HG02870 (cell line): ENCODE data around the gene GALNT6.

Experiments
- ATAC-seq: cut with Tn5 transposase; IDR thresholded peaks from one replicate; pipeline ENCODE4 v1.9.1; 2021; ENCODE audit warnings: mild to moderate bottlenecking, moderate library complexity; ENCODE audit not compliant: unreplicated experiment

The GALNT6 gene

DNA sequence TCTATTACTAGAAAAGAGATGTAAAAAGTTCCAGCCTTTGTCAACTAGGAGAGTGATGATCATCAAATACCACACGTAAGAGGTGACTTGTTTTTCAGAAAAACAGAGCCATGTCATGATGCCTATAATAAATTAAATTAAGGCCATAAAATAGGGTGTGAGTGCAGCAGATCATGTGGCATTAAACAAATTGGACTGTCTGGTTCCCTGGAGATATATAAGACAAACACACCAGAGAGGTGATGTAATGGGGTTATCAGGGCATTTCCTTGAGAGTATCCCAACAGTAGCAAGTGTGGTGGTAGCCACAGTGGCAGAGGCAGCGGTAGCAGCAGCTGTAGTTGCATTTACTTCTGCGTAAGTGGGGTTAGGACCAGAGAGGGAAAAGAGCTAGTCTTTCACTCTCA is 14.6 kb upstream of the GALNT6 start:
- ATAC-seq: no peak

- no peak for ATAC-seq
Observed at GRCh38 chr12:51404627-51405026, 13.4 kb upstream of the GALNT6 start.

- no peak for ATAC-seq
Observed at GRCh38 chr12:51403681-51404136, 12.5 kb upstream of the GALNT6 start.

- no peak for ATAC-seq
Observed at GRCh38 chr12:51403159-51403558, 12.0 kb upstream of the GALNT6 start.

DNA sequence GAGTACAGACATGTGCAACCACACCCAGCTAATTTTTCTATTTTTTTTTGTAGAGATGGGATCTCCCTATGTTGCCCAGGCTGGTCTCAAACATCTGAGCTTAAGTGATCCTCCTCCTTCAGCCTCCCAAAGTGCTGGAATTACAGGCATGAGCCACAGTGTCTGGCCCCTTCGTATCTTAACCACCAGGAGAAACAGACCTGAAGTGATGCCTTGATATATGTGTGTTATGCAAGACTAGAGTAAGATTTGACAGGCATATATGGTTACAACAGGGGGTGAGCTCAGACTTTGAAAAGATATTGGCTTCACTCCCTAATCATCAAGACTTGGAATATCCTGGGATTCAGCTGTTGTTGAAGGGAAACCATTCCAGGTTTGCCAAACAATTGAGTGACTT is 10.7 kb upstream of the GALNT6 start:
- ATAC-seq: no peak

DNA sequence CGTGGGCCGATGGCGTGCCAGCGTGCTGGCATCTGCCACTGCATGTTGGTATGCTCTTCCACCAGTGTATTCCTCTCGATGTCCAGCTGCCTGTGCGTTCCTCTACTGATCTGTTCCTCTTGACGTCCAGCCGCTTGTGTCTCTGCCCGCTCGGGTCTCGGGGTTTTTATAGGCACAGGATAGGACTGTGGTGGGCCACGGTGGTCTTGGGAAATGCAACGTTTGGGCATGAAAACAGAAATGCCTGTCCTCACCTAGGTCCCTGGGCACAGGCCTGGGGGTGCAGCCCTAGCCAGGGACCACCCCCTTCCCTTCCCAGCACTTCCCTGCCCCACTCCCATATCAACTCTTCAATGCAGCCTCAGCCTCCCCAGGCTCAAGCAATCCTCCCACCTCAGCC is 10.3 kb upstream of the GALNT6 start:
- no peak for ATAC-seq

DNA sequence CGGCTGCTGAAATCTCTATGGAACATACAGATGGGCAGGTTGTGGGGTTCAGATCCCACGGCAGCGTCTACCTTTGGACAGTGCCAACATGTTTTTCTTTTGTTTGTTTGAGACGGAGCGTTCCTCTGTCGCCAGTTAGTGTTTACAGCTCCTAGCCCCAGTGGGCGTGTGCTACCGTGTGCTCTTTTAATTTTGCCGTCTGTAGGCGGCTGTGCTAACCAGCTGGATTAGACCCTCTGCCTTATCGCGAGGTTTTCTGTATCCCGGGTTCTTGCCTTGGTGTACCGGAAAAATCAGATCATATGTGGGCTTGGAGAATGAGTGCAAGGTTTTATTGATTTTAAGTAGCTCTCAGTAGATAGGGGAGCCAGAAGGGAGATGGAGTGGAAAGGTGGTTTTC is 9.8 kb upstream of the GALNT6 start:
- ATAC-seq: no peak

DNA sequence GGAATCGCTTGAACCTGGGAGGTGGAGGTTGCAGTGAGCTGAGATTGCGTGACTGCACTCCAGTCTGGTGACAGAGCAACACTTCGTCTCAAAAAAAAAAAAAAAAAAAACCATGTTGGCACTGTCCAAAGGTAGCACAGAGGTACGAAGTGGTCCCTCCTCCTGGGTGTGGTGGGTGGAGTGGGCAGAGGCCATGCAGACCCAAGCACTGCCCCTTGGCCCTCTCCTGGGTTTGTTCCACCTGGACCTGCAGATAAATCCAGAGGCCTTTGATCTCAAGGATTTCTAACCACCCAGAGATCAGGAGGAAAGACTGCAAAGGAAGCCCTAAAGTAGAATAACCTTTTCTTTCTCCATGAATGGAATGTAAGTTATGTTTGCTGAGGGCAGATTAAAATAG is 8.7 kb upstream of the GALNT6 start:
- ATAC-seq: no peak

DNA sequence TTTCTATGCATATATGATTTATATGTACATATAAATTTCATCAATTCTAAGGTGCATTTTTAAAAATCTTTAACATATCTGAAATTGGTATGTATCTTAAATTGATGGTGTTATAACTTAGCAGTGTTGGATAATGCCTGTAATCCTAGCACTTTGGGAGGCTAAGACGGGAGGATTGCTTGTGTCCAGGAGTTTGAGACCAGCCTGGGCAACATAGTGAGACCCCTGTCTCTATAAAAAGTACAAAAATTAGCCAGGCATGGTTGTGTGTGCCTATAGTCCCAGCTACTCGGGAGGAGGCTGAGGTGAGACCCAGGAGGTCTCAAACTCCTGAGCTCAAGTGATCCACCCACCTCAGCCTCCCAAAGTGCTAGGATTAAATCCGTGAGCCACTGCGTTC is 6.5 kb upstream of the GALNT6 start:
- no peak for ATAC-seq

DNA sequence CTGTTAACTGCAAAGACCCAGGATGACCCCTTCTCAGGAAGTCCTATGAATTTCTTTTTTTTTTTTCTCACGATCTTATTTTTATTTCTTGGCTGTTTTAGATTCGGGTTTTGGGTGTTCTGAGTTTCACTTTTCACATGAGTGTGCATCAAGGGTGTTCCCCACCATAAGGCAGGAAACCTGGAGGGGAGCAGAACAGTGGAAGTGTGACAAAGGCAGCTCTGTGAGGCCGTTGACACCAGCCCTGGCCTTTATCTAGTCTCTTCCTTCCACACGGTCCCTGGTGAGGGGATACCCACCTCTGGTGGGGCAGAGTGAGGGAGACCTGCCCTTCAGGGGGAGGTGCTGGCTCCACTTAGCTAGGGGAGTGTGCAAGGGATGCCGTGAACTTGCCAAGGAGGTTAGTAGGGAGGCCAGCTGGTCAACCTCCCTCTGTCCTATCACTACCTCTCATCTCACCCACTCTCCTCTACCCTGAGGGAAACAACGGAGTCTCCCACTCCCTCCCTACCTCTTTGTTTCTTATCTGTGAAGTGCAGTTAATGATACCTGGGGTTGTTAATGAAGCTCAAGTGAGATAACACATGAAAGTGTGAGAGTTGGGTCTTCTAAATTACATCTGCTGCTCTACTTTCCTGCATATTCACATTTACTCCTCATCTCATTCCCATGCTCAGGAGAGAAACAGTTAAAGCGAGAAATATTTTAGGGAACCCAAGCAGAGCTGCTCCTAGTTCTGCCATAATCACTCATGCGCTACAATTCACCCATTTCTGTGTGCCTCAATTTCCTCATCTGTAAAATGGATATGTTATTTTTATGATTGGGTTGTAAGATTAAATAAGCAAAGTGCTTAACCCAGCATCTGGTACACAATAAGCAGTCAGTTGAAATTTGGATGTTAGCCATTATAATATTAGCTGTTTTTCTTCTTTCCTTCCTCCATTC is 4.4 kb upstream of the GALNT6 start:
- ATAC-seq: no peak

GRCh38 chr12:51393676-51394545 is 2.7 kb upstream of the GALNT6 start:
- ATAC-seq: no peak

DNA sequence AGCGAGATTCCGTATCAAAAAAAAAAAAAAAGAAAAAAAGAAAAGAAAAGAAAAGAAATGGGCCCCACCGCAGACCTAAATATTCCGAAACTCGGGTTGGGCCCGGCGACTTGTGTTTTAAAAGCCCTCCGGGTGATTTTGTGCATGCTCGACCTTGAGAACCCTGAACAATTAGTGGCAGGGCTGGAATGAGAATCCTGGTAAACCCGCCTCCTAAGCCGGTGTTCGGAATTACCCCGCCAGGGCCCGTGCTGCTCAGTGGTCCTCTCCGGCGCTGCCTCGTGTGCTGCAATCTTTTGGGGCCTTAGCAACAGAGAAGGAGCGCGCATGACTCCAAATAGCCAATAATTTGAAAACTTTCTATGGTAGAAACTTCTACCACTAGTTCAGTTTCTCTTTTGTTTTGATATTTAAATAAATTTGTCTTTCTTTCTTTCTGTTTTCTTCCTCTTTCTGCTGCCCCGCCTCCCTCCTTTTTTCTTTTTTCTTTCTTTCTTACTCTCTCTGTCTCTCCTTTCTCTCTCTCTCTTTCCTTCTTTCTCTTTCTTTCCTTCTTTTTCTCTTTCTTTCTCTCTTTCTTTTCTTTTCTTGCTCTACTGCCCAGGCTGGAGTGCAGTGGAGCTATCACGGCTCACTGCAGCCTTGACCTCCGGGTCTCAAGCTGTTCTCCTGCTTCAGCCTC is 1.5 kb upstream of the GALNT6 start:
- ATAC-seq: no peak

DNA sequence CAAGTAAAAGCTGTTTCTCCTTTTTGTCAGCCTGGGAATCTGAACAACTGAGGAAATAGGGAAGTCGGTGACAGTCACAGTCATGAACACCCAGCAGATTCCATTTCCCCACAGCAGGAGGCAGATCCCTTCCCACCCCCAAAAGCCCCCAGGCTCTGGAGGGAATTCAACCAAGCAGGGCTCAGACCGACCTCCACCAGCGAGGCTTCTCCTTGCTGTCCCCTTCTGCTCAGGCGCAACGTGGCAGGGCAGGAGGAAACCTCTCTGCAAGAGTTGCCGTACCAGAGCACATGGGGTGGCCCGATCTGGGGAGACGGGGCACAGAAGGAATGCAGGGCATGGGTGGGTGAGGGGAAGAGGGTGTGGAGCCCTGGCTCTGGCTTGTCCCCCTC is 319 bp downstream of the GALNT6 start:
- peak; percentile 12 for ATAC-seq

GRCh38 chr12:51390457-51390856 is 749 bp downstream of the GALNT6 start:
- no peak for ATAC-seq

GRCh38 chr12:51389302-51389999 is 1.8 kb downstream of the GALNT6 start:
- ATAC-seq: no peak

GRCh38 chr12:51388846-51389245 is 2.4 kb downstream of the GALNT6 start:
- ATAC-seq: no peak

- no peak for ATAC-seq
Observed at GRCh38 chr12:51388069-51388799, 3.0 kb downstream of the GALNT6 start.

GRCh38 chr12:51386351-51386750 is 4.9 kb downstream of the GALNT6 start:
- no peak for ATAC-seq

GRCh38 chr12:51383269-51383905 is 7.8 kb downstream of the GALNT6 start:
- no peak for ATAC-seq
